SH-SY5Y (cell line): ENCODE results near the gene C12orf76.

Experiments used
- GATA2 ChIP-seq: IDR thresholded peaks from 2 replicates; pipeline ENCODE4 v1.6.1; 2011; ENCODE audit warnings: mild to moderate bottlenecking, low read depth, low read length
- GATA3 ChIP-seq: IDR thresholded peaks from 2 replicates; pipeline ENCODE4 v1.6.1; 2011; ENCODE audit warnings: low read depth, mild to moderate bottlenecking, low read length, moderate library complexity

GRCh38 chr12:110050927-110051326, 2.6 kb upstream of the C12orf76 start:
- TF ChIP-seq GATA2 (no peak), GATA3 (no peak)
